AG09319 (cell line): ENCODE results near the gene ANKAR.
"Not testable (repeated sequence)": the region's sequence is repeated elsewhere in the genome, so short reads cannot be mapped to it uniquely, and the experiment has no call there.

Source experiments
- DNase-seq: peaks from one replicate; pipeline ENCODE4 v3.0.0-alpha.2; 2010; ENCODE audit warnings: low read depth; ENCODE audit errors: extremely low read depth
- CTCF ChIP-seq: IDR thresholded peaks from 2 replicates; pipeline ENCODE4 v1.5.1; 2011; ENCODE audit warnings: low read depth, mild to moderate bottlenecking, inconsistent platforms, low read length, moderate library complexity

The ANKAR gene

DNA sequence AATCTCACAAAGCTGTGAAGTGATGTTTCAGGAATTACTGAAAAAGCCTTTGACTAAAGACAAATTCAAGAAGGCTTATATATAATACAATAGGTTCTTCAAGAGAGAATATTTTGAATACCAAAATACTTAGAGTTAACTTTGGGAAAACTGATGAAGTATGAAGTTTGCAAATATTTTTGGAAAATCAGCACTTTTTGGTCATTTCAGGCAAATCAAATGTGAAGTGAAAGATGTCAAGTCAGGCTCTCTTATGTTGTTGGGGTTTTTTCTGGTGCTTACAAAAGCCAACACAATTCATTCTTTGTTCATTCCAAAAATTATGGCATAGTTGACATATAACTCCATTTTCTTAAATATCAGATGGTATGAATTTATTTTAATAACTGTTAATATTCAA lies 27.9 kb upstream of the ANKAR start:
- TF ChIP-seq CTCF, result no peak
- DNase-seq, result no peak

DNA sequence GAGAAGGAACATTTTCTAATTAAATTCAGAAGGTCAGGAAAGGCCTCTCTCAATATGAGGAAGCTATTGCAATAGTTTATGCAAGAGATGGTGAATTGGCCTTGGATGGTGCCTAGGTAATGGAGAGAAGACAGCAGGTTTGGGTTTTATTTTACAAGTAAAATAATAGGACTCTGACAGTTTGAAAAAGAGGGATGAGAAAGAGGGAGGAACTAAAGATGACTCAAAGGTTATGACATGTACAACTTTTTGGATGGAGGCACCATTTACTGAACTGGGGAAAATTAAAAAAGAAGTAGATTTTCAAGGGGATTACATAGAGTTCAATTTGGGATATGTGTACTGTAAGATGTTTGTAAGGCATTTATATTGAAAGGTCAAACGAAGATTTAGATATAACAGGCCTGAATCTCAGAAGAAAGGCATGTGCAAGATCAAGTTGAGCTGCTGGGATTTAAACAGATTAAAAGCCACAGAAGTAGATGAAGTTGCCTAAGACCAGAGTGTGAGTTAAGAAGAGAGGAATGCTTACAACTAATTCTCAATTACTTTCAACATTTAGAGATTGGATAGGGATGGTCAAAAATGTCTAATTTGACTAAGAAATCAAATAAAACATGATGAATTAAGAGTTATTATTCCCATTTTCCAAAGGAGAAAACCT lies 25.5 kb upstream of the ANKAR start:
- TF ChIP-seq CTCF, result no peak
- peak; percentile 23 for DNase-seq

DNA sequence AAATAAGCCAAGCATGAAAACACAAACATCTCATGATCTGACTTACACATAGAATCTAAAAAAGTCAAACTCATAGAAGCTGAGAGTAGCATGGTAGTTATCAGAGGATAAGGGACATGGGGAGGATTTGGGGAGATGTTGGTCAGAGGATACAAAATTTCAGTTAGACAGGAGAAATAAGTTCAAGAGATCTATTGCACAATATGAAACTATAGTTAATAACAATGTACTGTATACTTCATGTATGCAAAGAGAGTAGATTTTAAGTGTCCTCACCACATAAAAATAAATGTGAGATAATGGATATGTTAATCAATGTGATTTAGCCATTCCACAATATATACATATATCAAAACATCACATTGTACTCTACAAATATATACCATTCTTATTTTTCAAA lies 23.2 kb upstream of the ANKAR start:
- DNase-seq, result no peak
- TF ChIP-seq CTCF, result no peak

- not testable (repeated sequence) for DNase-seq
Observed at GRCh38 chr2:189653464-189653863, 21.0 kb upstream of the ANKAR start.

- no peak for DNase-seq
- TF ChIP-seq CTCF, result no peak
Observed at GRCh38 chr2:189654641-189655040, 19.8 kb upstream of the ANKAR start.

DNA sequence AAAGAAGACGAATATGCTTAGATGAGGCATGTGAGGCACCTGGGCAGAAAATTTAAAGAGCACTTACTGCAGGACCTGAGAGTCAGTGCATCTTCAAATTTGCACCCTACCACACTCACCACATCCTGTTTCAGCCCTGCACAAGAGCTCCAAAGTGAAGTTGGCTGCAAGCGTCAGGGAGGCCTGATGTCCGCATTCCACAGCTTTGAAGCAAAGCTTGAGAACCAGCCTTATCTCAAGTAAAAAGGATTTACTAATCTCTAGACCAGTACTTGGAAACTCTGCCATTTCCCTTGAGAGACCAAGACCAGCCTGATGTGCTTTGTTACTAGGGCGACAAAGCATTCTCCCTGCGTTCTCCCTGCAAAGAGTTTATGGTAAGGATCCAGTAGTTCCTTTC lies 16.6 kb upstream of the ANKAR start:
- DNase-seq, result no peak
- no peak for TF ChIP-seq CTCF

DNA sequence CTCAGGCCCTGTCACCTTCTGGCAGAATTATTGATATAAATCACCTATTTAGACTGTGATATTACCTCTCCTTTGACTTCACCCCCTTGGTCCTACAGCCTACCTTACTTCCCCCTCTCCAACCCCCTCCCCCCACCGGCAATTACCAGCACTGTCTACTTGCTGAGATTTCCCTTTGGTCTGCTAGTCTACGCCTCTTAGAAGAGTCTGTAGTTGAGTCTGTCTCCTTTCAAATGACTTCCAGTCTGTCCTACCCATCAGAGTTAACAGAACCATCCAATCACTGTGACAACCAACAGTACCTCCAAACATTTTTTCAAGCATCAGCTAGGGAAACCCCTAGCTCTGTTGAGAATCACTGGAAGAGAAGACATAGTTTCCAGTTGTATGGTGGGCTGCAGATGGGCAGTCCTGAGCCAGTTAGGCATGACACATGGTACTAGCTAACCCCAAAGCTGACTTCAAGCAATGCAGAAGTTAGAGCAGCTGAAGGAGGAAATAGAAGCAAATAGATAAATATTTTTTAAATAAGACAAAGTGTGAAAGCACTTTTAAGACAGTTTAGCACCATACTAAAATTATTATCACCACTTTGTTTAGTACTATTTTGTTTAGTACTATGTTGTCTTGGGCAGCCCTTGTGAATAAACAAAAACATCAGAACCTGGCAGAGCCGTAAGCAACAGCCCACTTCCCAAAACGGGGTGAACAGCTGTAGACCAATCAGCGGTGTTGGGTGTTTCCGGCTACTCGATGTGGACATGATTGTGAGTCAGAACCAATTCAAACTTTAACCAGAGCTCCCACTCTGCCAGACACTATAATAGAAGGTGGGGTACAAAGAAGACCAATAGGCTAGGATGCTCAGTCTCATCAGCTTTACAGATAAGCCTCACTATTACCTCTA lies 15.9 kb upstream of the ANKAR start:
- TF ChIP-seq CTCF, result no peak
- no peak for DNase-seq
